SK-N-SH treated with all-trans-retinoic acid at 6 μM for 48 hours (cell line): ENCODE results near the gene MTFR1L.

Experiments
- ARNTL ChIP-seq: fragments of 450-650 bp; formaldehyde crosslinking; IDR thresholded peaks from 2 replicates; pipeline ENCODE4 v1.5.0; 2020; ENCODE audit warnings: low read depth, mild to moderate bottlenecking, moderate library complexity, borderline replicate concordance
- CREB5 ChIP-seq: fragments of 250-450 bp; sonication (Bioruptor Pico); IDR thresholded peaks from 2 replicates; pipeline ENCODE4 v1.5.1; 2020; ENCODE audit warnings: low read depth, mild to moderate bottlenecking, moderate library complexity

GRCh38 chr1:25833158-25833557 is 13.4 kb downstream of the MTFR1L start:
- TF ChIP-seq ARNTL (CRISPR knock-in tag): no peak
- no peak for TF ChIP-seq CREB5
